ENCODE measurements around the gene DNM3. TPM values are rescaled to one million over a fixed set of nuclear protein-coding genes. Genes with fewer than 3 reads are reported as not detected.

DNM3 gene
- total and polyA plus RNA-seq, 2 experiments from 2014 or later = 5.2 to 12.2 TPM

GRCh38 chr1:172273647-172274396, 432.5 kb downstream of the DNM3 start:
- no peaks in the 10 kb centered on the region for H3K9me2 ChIP-seq (ENCODE audit: insufficient read depth)
- H3F3A ChIP-seq (replicated peaks; ENCODE audit: low read depth) = no peaks in the 10 kb centered on the region
- H3K4me1 ChIP-seq (ENCODE audit: insufficient read depth) = peaks cover 17% of the 10 kb centered on the region
- ATAC-seq (no peak), DNase-seq (ENCODE audit: low spot score) (no peak)
- H3K36me3 ChIP-seq (ENCODE audit: insufficient read depth) = no peaks in the 10 kb centered on the region
- peaks cover 32% of the 10 kb centered on the region for H3K4me1 Mint-ChIP-seq
- no peaks in the 10 kb centered on the region for H3K36me3 Mint-ChIP-seq (ENCODE audit: low read depth)
- H3K27ac ChIP-seq (ENCODE audit: low read depth) = no peak overlapping the region
- H3K9me3 Mint-ChIP-seq = no peaks in the 10 kb centered on the region
- no peaks in the 10 kb centered on the region for H3K79me2 ChIP-seq (replicated peaks; ENCODE audit: insufficient read depth)
- H2AFZ ChIP-seq = no peak overlapping the region
- no peak overlapping the region for H3K4me3 ChIP-seq
- no peaks in the 10 kb centered on the region for H3K27me3 Mint-ChIP-seq (ENCODE audit: insufficient read depth, low read depth, poor library complexity)
- no peak overlapping the region for H3K4me3 Mint-ChIP-seq
- TF ChIP-seq POLR2AphosphoS5 (IDR thresholded peaks at IDR 0.05; ENCODE audit: low read depth) (no peak), REST (IDR thresholded peaks at IDR 0.05; ENCODE audit: unreplicated experiment) (no peak)
- H3K4me2 ChIP-seq = no peak overlapping the region
- no peaks in the 10 kb centered on the region for H3K27me3 ChIP-seq (ENCODE audit: insufficient read depth)
- H3K27ac Mint-ChIP-seq = no peak overlapping the region
- no peaks in the 10 kb centered on the region for H4K20me1 ChIP-seq (replicated peaks; ENCODE audit: insufficient read depth)

- no peaks in the 10 kb centered on the region for H3F3A ChIP-seq (replicated peaks; ENCODE audit: low read depth)
- no peak for ATAC-seq
- peaks cover 34% of the 10 kb centered on the region for H3K4me1 Mint-ChIP-seq
These were observed 434.2 kb downstream of the DNM3 start for GRCh38 chr1:172275478-172275877.

GRCh38 chr1:172276120-172276818, 435.0 kb downstream of the DNM3 start:
- Mint-ChIP-seq H3K4me1 (peaks cover 34% of the 10 kb centered on the region), H3K9me3 (no peaks in the 10 kb centered on the region), H3K27ac (no peak overlapping the region), H3K27me3 (ENCODE audit: insufficient read depth, low read depth, poor library complexity) (peaks cover 3% of the 10 kb centered on the region), H3K4me3 (no peak overlapping the region), H3K36me3 (ENCODE audit: low read depth) (no peaks in the 10 kb centered on the region)
- DNase-seq (ENCODE audit: low spot score) (no peak), ATAC-seq (no peak)
- Histone ChIP-seq H2AFZ (no peak overlapping the region), H3K36me3 (ENCODE audit: insufficient read depth) (no peaks in the 10 kb centered on the region), H4K20me1 (replicated peaks; ENCODE audit: insufficient read depth) (no peaks in the 10 kb centered on the region), H3K4me3 (no peak overlapping the region), H3K79me2 (replicated peaks; ENCODE audit: insufficient read depth) (no peaks in the 10 kb centered on the region), H3K27ac (ENCODE audit: low read depth) (no peak overlapping the region), H3K27me3 (ENCODE audit: insufficient read depth) (no peaks in the 10 kb centered on the region), H3K4me2 (no peak overlapping the region), H3K4me1 (ENCODE audit: insufficient read depth) (peaks cover 30% of the 10 kb centered on the region), H3F3A (replicated peaks; ENCODE audit: low read depth) (no peaks in the 10 kb centered on the region), H3K9me2 (ENCODE audit: insufficient read depth) (no peaks in the 10 kb centered on the region)
- no peak for TF ChIP-seq REST (IDR thresholded peaks at IDR 0.05; ENCODE audit: unreplicated experiment)

More at GRCh38 chr1:172275478-172275877, 434.2 kb downstream of the DNM3 start:
- no peak overlapping the region for H2AFZ ChIP-seq
- no peaks in the 10 kb centered on the region for H3K9me2 ChIP-seq (ENCODE audit: insufficient read depth)
- no peak overlapping the region for H3K4me2 ChIP-seq
- no peaks in the 10 kb centered on the region for H3K36me3 ChIP-seq (ENCODE audit: insufficient read depth)
- no peak overlapping the region for H3K27ac ChIP-seq (ENCODE audit: low read depth)
- peaks cover 3% of the 10 kb centered on the region for H3K27me3 Mint-ChIP-seq (ENCODE audit: insufficient read depth, low read depth, poor library complexity)
- no peaks in the 10 kb centered on the region for H3K36me3 Mint-ChIP-seq (ENCODE audit: low read depth)
- H4K20me1 ChIP-seq (replicated peaks; ENCODE audit: insufficient read depth) = no peaks in the 10 kb centered on the region
- no peaks in the 10 kb centered on the region for H3K27me3 ChIP-seq (ENCODE audit: insufficient read depth)
- TF ChIP-seq JUNB (IDR thresholded peaks at IDR 0.05; ENCODE audit: unreplicated experiment) = no peak
- TF ChIP-seq EZH2 (IDR thresholded peaks at IDR 0.05; ENCODE audit: low read depth, unreplicated experiment) = no peak
- TF ChIP-seq NANOG (IDR thresholded peaks at IDR 0.05; ENCODE audit: borderline replicate concordance) = no peak
- no peak overlapping the region for H3K4me3 ChIP-seq
- no peaks in the 10 kb centered on the region for H3K79me2 ChIP-seq (replicated peaks; ENCODE audit: insufficient read depth)
- no peaks in the 10 kb centered on the region for H3K9me3 Mint-ChIP-seq
- no peak for DNase-seq (ENCODE audit: low spot score)
- H3K4me3 Mint-ChIP-seq = no peak overlapping the region
- H3K27ac Mint-ChIP-seq = no peak overlapping the region
- H3K4me1 ChIP-seq (ENCODE audit: insufficient read depth) = peaks cover 30% of the 10 kb centered on the region
